ENCODE results near the gene CFL1.
A peak's percentile ranks its signal among the peaks of the same experiment; 100 is the strongest.

The CFL1 gene

DNA sequence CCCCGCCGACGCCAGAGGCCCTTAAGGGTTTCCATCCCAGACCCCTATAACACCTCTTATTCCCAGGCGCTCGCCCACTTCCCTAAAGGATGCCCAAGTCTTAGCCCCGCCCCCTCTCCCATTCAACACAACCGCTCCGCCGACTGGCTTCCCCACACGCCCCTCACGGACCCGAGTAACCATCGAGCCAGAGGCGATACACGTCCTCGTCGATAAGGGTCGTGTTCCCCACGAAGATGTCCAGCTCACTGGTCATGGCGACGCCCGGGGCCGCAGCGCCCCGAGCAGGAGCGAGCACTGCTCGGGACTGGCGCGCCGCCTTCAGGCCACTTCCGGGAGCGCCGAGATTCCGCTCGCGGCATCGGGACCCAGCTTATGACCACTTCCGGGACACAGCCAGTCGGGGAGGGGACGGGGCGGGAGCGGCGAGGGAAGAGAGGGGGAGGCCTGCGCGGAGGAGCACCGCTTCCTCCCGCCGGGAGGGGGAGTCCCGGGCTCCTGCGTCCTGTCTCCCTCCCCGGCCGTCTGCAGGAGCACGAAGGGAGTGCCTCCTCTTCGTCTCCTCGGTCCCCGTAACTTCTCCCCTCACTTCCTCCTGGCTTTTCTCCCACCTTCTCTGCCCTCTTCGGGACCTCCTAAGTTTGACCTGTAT, 30.3 kb upstream of the CFL1 start, which contains the start of gene FIBP:
Gene FIBP, minus strand, starts transcription at position 309 of the 652 bp plus-strand sequence. Its CDS starts 53 bp downstream, at position 256.
- peak; percentile 92 to 93 for DNase-seq (ENCODE audit: low read depth in 1 of 2, low spot score in 1 of 2)

DNA sequence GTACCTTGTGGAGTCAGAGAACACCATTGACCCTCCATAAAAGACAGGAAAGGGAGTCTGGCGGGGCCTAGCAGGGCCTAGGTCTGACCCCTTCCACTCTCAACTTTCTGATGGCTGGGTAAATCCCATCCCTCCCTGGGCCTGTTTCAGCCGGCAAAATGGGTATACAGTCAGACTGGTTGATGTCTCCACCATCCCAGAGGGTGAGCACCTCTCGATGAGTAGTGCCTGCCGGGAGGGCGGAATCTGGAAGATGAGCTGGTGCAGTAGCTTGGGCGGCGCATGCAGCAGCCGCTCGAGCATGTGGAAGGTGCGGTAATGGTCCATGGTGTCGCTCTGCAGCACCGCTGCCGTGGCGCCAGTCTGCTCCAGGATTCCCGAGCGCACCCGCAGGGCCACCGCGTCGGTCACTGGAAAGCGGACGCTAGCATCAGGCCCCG, 29.8 kb upstream of the CFL1 start:
- no peak for DNase-seq (ENCODE audit: low read depth in 1 of 2, low spot score in 1 of 2)

DNA sequence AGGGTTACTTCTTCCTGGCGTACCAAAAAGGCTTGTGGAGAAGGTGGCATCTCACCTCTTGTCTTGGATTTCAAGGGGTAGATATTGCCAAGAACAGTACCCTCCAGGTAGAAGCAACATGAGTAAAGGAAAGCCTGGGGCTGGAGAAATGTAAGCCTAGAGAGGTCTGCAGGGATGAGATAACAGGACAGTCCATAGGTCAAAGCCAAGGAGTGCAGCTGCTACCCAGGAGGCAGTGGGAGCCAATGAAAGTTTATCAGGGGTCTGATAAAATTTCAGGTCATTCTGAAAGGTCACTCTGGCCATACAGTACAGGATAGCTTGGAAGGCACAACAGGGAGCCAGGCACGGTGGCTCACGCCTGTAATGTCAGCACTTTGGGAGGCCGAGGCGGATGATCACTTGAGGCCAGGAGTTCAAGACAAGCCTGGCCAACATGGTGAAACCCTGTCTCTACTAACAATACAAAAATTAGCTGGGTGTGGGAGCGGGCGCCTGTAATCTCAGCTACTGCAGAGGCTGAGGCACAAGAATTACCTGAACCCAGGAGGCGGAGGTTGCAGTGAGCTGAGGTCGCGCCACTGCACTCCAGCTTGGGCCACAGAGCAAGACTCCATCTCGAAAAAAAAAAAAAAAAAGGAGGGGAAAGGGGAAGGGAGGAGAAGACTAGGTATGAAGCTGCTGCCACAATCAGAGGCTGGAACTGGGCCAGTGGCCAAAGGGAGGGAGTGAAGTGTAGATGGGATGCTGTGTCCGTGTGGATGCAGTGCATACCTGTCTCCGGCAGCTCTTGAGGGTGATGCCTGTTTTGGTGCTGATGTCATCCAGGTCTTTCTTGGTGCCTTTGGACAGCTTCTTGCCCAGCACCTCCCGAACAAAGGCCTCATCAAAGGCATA, 29.1 kb upstream of the CFL1 start:
- DNase-seq (ENCODE audit: low read depth in 1 of 2, low spot score in 1 of 2): no peak

DNA sequence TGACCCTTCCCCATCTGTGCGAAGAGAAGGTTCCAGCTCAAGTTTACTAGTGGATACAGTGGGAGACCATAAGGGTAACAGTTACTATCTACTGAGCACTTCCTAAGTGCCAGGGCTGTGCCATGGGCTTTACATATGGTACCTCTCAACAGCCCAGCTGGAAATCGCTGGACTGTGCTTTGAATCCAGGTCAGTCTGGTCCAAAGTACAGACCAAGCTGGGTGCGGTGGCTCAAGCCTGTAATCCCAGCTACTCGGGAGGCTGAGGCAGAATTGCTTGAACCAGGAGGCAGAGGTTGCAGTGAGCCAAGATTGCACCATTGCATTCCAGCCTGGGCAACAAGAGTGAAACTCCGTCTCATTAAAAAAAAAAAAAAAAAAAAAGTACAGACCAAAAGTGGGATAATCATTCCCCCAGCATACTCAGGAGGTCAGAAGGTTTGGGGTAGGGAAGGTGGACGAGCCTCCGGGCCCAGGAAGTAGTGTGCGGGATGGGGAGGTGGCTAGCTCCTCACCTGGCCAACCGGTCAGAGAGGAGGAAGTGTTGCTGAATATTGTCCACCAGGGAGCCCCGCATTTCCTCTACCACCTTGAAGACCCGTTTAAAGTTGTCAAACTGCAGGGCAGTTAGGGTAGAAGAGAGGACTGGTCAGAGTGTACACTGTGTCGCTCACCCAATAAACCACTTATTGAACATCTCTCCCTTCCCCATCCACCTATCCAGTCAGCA, 28.0 kb upstream of the CFL1 start:
- DNase-seq (ENCODE audit: low read depth in 1 of 2, low spot score in 1 of 2): no peak

DNA sequence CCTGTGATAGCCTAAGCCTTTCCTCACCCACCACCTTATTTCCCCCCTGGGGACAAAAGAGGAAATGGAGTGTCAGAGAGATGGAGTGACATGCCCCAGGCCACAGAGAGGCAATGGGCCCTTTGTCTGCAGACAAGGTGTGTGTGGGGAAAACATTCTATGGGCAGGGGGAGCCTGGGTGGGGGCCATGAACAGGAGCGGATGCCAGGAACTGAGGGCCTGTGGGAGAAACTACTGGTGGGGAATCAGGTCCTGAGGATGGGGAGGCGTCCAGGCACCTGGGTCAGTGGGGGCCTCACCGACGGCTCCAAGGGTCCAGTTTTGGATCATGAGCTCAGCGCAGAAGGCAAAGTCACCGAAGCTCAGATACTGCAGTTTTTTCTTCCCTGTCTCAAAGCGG, 27.3 kb upstream of the CFL1 start:
- no peak for DNase-seq (ENCODE audit: low read depth in 1 of 2, low spot score in 1 of 2)

DNA sequence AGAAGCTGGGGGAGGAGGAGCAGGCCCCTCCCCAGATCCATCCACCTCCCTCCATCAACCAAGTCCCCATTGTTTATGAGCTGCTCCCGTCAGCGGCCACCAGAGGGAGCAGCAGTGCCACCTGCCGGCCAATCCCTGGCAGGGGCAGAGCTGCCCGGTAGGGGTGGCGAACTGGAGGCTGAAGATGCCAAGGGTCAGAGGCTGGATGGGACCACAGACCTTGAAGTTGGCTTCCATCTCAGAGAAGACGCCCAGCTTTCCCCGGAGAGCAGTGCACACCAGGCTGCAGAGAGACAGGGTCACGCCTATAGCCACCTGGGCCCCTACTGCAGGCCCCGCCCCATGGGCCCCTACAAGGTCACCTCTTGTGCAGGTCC, 26.7 kb upstream of the CFL1 start:
- peak; percentile 69 to 72 for DNase-seq (ENCODE audit: low read depth in 1 of 2, low spot score in 1 of 2)

DNA sequence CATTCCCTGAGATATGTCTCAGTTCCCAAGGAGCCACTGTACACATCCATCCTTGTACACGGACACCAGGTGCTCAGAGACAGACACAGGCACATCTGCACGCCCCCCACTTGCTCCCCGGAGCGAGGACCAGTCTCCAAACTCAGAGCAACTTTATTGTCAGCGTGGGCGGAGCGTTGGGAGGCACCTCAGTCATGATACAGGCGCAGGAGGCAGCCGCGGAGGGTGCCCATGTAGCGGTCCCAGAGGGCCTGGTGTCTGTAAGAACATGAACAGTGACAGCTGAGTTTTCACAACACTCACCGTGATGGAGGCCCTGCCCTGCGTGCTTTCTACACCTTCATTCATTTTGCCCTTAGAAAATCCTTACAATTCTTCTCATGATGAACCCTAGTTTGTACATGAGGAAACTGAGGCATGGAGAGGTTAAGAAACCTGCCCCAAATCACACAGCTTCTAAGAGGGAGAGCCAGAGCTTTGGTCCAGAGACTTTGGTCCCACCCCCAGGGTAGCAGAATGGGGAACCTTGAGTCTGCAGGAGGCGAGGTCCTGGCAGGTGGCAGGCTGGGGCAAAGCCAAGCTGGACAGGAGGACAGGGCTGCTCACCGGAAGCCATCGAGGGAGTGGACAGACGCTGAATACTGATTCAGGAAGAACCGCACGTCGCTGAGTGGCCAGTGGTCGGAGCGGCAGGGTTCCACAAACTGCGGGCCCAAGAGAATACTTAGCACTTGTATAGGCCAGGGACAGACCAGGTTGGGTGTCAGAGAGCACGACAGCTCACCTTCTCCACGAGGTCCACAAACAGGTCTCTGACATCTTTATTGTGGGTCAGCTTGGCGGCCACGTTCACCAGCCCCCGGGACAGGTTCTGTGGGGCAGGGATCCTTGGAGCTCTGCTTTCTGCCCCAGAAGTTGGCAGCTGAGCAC, 26.1 kb upstream of the CFL1 start:
- no peak for DNase-seq (ENCODE audit: low read depth in 1 of 2, low spot score in 1 of 2)

DNA sequence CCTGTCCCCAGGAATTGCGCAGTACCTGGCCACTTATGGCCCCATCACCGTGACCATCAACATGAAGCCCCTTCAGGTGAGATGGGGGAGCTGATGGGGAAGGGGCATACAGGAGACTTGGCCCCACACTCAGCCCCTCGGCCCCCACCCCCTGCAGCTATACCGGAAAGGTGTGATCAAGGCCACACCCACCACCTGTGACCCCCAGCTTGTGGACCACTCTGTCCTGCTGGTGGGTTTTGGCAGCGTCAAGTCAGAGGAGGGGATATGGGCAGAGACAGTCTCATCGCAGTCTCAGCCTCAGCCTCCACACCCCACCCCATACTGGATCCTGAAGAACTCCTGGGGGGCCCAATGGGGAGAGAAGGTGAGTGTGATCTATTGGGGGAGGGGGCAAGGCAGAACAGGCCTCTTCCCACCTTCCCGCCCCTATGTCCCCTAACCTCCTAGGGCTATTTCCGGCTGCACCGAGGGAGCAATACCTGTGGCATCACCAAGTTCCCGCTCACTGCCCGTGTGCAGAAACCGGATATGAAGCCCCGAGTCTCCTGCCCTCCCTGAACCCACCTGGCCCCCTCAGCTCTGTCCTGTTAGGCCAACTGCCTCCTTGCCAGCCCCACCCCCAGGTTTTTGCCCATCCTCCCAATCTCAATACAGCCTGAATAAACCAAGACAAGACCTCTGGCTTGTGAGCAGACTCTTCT, 25.2 kb upstream of the CFL1 start:
- no peak for DNase-seq (ENCODE audit: low read depth in 1 of 2, low spot score in 1 of 2)

DNA sequence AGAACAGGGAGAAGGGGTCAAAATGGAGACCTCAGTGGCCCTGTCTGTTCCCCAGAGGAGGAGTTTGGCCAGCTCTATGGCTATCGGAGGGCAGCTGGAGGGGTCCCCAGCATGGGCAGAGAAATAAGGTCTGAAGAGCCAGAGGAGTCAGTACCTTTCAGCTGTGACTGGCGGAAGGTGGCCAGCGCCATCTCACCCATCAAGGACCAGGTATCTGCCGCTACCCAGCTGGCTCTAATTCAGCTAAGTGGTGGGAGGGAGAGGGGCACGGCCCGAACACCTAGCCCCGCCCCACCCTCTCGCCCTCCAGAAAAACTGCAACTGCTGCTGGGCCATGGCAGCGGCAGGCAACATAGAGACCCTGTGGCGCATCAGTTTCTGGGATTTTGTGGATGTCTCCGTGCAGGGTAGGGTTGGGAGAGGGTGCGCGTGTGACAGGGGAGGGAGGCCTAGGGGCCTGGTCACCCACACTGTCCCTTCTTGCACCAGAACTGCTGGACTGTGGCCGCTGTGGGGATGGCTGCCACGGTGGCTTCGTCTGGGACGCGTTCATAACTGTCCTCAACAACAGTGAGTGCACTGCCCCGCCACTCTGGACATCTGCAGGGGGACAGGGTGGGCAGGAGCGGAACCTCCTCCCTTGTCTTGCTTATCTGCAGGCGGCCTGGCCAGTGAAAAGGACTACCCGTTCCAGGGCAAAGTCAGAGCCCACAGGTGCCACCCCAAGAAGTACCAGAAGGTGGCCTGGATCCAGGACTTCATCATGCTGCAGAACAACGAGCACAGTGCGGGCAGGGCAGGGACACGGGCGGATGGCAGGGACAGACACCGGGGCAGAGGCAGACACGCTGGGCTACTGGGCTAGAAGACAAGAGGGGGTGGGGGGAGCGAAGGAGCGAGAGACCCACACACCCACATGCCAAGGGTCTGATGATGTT, 24.4 kb upstream of the CFL1 start:
- DNase-seq (ENCODE audit: low read depth in 1 of 2, low spot score in 1 of 2): no peak

DNA sequence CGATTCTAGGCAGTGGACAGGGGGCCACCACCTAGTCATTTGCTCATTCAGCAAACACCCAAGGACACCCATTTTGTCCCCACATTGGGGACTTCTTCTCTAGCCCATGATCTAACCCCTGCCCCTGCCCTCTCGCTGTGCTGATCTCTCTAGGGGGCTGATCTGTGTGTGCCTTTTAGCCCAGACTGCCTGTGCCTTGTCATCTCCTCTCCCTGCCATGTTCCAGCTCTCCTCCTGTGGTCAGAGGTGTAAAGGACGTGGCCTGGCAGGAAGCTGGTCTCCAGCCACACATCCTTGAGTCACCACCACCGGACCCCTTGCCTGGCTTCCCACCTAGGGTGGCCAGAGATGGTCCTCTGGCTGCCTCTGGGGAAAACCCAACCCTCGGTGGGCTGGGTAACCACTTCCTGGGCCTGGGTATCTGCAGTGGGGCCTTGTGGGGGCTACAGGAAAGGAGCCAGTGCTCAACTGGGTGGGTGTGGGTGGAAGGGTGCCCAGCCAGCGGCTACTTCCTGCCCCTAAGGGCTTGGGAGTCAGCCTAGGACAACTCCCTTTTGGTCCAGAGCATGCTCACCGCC, 23.0 kb upstream of the CFL1 start:
- DNase-seq (ENCODE audit: low read depth in 1 of 2, low spot score in 1 of 2): no peak

DNA sequence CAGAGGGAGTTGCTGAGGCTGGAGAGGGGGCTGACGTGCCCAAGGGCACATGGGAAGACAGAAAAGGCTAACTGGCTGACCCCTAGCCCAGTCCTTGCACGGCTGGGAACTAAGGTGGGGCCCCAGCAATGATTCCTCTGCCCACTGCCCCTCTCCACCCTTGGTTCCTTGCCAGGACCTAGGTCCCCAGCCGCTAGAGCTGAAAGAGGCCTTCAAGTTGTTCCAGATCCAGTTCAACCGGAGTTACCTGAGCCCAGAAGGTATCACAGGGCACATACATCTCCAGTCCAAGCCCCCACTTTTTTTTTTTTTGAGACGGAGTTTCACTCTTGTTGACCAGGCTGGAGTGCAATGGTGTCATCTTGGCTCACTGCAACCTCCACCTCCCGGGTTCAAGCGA, 22.0 kb upstream of the CFL1 start:
- no peak for DNase-seq (ENCODE audit: low read depth in 1 of 2, low spot score in 1 of 2)

DNA sequence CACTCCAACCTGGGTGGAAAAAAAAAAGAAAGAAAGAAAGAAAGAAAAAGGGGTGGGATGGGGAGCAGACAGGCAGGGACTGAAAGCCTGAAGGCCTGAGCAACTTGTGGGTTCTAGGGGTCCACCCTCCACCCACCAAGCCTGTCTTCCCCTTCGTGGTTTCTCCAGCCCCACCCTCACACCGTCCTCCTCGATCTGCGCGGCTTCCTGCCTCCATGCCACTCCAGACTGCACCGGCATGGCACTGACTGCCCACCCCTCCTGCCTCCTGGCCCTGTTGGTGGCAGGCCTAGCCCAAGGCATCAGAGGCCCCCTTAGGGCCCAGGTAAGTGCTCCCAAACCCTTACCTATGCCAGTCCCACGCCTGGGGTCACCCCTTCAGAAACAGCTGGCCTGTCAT, 21.6 kb upstream of the CFL1 start, which contains the start of gene CTSW:
Gene CTSW, plus strand, starts transcription at position 221 of the 400 bp plus-strand sequence. Its CDS starts 18 bp downstream, at position 239.
- DNase-seq (ENCODE audit: low read depth in 1 of 2, low spot score in 1 of 2): no peak

DNA sequence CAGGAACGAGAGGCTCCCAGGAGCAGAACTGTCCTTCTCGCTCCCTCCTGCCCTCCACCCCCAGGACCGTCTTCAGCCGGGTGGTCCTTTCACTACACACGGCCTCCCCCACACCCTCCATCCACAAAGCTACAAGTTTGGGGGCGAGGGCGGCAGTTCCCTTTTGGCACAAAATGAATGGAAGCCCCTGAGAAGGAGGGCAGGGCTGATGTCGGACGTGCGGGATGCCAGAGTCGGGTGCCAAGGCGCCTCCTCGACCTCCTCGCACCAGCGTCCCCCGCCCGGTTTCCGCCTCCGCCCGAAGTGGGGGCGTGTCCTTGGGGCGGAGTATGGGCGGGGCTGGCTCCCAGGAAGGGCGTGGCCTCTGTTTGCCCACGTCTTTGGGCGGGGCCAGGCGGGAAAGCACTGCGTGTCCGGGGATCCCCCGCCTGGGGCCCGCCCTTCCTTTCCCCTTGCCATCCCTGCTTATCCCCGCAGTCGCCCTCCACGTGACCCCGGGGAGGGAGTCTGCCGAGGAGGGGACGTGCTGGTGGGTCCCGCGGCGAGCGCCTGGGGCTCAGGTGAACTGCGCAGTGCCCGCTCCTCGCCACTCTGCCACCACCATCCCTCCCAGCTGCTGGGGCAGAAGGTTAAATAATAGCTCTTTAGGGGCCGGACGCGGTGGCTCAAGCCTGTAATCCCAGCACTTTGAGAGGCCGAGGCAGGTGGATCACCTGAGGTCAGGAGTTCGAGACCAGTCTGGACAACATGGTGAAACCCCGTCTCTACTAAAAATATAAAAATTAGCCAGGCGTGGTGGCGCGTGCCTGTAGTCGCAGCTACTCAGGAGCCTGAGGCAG, 15.6 kb upstream of the CFL1 start:
- peak; percentile 93 to 95 for DNase-seq (ENCODE audit: low read depth in 1 of 2, low spot score in 1 of 2)

DNA sequence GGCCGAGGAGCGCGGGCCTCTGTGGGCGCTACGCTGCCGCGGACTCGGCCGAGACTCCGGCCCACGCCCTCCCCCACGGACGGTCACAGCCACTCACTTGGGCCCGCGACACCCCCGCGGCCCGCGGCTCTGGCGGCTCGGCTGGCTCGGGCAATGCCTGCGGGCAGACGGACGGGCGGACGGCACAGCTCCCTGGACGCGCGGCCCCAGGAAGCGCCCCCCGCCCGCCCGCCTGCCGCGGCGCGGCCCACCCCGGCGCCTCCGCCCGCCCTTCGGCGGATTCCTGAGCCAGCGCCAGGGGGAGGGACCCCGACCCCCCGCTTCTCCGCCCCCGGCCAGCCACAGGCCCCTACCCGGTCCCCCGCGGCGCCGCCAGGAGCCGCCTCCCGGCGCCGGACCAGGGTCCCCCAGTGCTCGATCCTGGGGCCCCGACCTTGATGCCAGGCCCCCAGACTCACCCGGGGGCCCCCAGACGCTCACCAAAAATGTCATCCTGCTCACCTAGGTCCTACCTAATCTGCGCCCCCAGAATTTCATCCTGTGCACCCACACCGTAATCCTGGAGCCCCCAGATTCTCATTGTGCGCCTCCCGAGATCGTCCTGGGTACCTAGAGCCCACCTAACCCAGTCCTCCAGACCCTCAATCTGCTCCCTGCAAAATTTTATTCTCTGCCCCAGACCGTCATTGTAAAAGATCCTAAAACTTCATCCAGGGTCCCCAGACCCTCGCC, 14.8 kb upstream of the CFL1 start, which contains the start of gene EFEMP2:
Gene EFEMP2, minus strand, starts transcription at position 215 of the 732 bp plus-strand sequence. CDS start 446 bp downstream, outside the sequence.
- DNase-seq (ENCODE audit: low read depth in 1 of 2, low spot score in 1 of 2): no peak

DNA sequence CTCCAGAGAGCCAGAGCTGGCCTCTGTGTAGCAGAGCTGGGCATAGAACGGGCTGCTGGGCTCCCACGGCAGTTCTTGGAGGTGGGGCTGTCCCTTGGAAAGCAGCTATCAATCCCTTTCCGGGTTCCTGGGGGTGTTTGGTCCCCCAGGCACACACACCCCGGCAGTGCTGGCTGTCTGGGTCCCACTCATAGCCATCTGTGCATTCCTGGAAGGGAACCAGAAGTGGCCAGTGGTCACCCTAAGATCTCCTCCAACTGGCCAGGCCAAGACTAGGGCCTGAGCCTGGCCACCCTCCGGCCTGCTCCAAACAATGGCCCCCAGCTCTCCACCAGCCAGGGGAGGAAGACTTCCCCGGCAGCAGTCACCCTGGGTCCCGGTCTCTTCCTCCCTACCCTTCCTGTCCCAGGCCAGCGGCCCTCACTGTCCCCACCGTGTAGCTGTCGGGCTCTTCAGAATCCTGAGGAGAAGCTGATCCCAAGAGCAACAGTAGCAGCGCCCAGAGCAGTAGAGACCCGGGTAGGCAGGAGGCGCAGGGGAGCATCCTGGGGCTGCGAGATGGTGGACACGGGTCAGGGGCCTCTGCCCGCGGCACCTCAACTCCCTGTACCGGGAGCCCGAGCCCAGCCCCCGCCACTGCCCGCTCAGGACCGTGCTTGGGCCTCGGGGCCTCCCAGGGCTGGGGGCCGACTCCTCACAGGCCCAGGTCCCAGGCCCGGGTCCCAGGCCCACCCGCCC, 14.0 kb upstream of the CFL1 start:
- DNase-seq (ENCODE audit: low read depth in 1 of 2, low spot score in 1 of 2): no peak

Measured in activated T-helper 1 cell treated with anti-CD3 and anti-CD28 coated beads, Interleukin-2, amount 50 U/mL, for 16 hours (primary cell).